ENCODE measurements around the gene DNAJC13.

GRCh38 chr3:132457286-132457685 is 40.0 kb downstream of the DNAJC13 start:
- TF ChIP-seq CTCF (IDR thresholded peaks at IDR 0.05), result no peak
- TF ChIP-seq EP300 (IDR thresholded peaks at IDR 0.05), result no peak
- TF ChIP-seq POLR2AphosphoS5 (IDR thresholded peaks at IDR 0.05), result no peak
- no peak for TF ChIP-seq POLR2A (IDR thresholded peaks at IDR 0.05)

Data from sigmoid colon (tissue), 4 donors.